ENCODE measurements around the gene EGFL7.

Gene EGFL7

DNA sequence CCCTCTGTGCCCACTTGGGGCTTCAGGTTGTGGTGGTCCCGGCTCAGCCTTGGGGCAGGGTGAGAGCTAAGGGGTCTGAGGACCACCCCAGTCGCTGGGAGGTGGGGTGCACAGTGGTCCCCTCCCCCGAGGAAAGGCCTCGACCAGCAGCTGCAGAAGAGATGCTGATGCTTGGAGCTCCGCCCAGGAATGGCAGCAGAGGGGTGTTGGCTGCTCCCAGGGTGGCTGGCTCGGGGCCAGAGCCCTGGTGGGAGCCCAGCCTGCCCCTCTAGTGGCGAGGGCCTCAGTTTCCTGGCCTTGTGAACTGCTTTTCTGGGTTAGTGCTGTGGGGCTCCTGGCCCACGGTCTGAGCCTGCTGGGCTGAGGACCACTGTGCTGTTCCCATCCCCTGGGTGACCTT, 50.8 kb downstream of the EGFL7 start:
- no peak overlapping the region for H3K27ac ChIP-seq
- DNase-seq (ENCODE audit: low read depth, low spot score) = no peak

DNA sequence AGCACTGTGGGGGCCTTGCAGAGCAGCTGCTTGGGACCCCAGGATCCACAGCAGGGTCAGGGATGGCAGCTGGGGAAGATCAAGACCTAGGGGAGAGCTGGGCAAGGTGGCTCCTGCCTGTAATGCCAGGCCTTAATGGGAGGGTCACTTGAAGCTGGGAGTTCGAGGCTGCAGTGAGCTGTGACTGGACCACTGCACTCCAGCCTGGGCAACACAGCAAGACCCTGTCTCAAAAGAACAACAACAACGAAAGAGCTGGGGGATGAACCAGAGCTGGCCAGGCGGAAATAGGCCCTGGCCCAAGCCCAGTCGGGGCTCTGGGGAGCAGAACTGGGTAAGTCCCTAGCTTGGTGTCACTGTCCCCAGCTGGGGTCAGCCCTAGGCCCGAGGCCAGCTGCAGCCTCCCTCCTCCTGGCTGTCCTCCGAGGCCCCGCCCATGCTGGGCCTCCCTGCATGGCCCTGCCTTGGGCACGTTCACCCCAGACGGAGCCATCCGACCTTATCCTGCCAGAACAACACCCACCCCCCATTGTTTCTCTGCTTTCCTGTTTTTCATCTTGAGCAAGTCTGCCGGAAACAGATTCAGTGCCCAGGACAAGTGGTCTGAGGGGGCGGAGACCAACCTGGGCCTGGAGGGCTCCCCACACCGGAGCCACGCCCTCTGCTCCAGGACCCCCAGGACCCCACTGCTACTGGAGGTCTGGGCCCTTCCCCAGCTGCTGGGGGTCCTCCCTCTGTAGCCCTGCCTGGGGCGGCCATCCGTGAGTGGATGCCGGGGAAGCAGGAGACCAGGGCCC, 51.6 kb downstream of the EGFL7 start:
- no peak overlapping the region for H3K27ac ChIP-seq
- no peak for DNase-seq (ENCODE audit: low read depth, low spot score)

DNA sequence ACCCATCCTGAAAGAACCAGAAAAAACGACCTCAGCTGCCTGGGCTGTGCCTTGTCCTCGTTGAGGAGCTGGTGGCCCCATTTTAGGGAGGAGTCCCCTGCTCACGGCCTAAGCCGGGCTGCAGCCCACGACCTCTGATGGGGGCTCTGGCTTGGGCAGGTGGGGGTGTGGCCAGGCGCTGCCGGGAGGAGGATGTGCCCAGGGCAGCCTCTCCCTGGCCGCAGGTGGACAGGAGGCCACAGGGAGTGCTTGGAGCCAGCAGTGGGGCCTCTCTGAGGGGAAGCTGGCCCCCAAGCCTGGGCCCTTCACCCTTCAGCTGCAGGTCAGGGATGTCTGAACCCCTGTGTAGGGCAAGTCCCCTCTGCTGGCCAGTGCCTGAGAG, 52.2 kb downstream of the EGFL7 start:
- no peak overlapping the region for H3K27ac ChIP-seq
- DNase-seq (ENCODE audit: low read depth, low spot score) = no peak

DNA sequence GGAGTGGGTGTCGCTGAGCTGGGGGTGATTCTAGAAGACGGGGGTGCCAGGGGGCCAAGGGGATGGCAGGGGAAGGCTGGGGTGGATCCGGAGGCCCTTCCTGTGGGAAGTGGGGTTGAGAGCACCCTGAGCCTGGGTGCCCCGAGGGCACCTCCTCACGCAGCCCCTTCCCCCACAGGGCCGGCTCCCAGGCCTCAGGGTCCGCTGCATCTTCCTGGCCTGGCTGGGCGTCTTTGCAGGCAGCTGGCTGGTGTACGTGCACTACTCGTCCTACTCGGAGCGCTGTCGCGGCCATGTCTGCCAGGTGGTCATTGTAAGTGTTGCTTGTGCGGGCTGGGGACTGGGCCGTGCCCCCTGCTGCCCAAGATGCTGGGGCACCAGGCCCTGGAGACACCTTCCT, 54.7 kb downstream of the EGFL7 start:
- DNase-seq (ENCODE audit: low read depth, low spot score) = no peak
- H3K27ac ChIP-seq = no peak overlapping the region

DNA sequence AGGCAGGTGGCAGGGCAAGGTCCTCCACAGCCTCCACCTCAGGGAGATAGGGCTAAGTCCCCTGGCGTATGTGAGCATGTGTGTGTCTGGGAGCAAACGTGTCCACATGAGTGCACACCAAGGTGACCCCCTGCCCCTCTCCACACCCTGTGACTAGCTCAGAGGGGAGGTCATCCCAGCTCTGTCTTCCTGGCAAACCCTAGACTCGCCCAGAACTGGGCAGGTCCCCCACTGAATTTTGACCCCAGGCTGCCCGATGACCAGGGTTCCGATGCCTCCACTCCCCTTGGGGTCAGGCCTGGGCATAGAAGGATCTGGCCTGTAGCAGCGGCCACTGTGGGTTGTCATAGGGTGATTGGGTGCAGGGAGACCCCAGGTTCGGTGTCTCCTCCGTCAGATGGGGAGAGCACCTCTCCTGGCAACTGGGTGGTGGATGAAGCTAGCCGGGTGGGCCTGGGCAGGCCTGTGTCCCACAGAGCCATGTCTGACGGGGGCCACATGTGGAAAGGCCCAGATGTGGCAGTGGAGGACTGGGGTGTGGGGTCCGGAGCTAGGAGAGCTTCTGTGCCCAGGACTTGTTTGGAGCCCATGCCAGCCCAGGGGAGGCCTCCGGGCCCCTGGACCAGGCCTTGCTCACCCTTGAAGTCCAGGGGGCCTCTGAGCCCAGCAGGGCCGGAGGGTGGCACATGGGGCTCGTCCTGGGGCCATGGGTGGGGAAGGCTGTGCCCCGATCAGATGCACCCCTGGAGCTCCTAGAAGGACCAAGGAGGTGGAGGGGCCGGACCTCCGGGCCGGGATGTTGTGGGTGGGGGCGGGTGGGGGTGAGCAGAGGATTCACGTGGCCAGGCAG, 55.9 kb downstream of the EGFL7 start:
- DNase-seq (ENCODE audit: low read depth, low spot score) = no peak
- no peak overlapping the region for H3K27ac ChIP-seq

DNA sequence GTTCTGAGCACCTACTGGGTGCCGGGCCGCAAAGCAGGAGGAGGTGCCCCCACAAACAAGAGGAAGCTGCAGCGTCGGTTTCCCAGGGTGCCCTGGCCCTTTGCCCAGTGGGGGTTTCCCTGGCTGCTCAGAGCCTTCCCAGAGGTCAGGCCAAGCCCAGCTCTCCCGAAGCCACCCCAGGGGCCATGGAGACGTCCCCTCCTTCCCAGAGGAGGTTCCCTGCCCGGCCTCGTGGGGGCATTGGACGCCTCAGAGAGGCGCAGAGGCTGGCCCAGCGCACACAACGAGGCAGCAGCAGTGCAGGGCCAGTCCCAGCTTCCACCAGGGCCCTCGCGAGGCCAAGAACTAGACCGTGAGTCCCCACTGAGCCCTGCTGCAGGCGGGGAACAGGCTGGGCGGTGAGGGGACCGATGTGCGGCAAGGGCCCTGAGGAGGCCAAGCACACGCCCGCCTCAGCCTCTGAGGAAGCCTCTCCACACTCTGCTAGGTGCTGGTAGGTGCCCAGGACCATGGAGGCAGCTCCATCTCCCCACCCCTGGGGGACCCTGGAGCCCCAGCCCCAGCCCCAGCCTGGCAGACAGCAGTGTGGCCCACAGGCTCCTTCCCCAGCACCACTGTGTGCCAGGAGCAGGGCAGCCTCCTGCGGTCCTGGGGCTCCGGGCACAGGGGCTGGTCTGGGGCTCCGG, 56.6 kb downstream of the EGFL7 start:
- DNase-seq (ENCODE audit: low read depth, low spot score) = no peak
- no peak overlapping the region for H3K27ac ChIP-seq

DNA sequence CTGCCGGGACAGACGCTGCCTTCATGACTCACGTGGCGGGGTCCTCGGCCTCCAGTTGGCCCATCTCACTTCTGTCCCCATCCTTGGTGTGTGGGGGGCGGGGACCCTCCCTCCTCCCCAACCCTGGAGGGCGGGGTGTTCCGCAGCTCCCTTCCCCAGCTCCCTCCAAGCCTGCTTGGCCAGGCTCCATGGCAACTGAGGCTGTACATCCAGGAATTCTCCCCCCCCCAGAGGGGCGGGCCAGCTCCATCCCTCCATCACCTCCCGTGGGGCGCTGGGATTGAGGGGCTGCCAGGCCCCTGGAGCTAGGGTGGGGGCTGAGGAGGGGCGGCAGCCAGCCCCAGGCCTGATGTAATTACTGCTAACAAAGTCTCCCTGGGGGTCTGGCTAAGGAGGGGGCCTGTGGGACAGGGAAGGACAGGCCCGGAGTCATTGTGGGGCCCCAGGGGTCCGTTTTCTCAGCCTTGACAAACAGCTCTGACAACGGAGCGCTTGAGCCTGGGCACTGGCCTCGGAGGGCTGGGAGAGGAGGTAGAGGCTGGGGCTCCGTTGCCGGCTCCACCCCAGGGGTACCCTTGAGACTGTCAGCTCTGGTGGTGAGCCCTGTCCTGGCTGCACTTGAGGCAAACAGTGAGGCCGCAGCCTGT, 57.7 kb downstream of the EGFL7 start:
- H3K27ac ChIP-seq = no peak overlapping the region
- DNase-seq (ENCODE audit: low read depth, low spot score) = no peak

DNA sequence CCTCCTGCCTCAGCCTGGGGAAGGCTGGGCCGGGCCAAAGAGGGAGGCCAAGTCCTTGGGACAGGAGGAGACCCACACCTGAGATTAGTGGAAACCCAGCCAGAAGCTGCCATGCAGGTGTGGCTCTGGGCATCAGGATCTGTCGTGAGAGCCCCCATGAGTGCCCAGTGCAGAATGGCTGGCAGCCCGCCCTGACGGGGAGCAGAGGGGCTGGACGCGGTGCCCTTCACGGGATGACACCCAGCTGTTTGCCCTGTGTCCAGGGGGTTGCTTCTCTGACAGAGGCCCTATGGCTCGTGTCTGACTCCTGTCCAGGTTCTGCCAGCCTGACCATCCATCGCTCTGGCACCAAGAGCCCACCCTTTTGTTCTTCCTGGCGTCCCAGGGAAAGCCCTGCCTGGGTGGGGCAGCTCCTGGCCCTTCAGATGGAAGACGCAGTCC, 58.2 kb downstream of the EGFL7 start:
- peak overlapping the region; percentile 17 for H3K27ac ChIP-seq
- DNase-seq (ENCODE audit: low read depth, low spot score) = no peak

DNA sequence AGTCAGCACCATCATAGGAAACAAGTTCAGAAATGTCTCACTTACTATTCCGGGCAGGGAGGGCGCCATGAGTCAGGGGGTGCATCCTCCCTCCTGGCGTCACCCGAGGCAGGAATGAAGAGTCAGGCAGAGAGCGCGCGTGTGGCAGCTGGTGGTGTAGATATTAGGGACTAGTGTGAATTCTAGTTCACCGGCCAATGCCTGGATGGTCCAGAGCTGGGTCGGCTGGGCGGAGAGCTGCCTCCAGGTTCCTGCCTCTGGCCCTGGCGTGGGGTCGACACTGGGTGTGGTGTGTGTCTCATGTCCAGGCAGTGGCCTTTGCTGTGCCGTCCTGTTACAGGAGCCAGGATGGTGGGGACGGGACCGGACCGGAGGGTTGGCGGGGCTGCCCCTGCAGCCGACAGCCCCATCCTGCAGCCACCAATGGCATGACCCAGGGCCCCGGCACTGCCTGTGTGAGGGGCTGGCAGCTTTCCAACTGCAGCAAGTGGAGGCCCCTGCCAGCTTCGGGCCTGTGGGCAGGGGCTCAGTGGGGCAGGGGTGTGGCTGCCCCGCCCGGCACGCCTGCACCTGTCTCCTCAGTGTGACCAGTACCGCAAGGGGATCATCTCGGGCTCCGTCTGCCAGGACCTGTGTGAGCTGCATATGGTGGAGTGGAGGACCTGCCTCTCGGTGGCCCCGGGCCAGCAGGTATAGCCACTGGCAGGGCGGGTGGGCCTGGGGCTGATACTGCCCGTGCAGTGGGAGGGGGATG, 58.8 kb downstream of the EGFL7 start:
- peak overlapping the region; percentile 17 for H3K27ac ChIP-seq
- peak; percentile 54 for DNase-seq (ENCODE audit: low read depth, low spot score)

All from epithelial cell of prostate (primary cell).